HG02981 (cell line): ENCODE results near the gene MAP4K4.

ENCODE experiments used
- ATAC-seq: cut with Tn5 transposase; IDR thresholded peaks from one replicate; pipeline ENCODE4 v1.9.1; 2021; ENCODE audit warnings: mild to moderate bottlenecking, moderate library complexity; ENCODE audit not compliant: unreplicated experiment

Gene MAP4K4

DNA sequence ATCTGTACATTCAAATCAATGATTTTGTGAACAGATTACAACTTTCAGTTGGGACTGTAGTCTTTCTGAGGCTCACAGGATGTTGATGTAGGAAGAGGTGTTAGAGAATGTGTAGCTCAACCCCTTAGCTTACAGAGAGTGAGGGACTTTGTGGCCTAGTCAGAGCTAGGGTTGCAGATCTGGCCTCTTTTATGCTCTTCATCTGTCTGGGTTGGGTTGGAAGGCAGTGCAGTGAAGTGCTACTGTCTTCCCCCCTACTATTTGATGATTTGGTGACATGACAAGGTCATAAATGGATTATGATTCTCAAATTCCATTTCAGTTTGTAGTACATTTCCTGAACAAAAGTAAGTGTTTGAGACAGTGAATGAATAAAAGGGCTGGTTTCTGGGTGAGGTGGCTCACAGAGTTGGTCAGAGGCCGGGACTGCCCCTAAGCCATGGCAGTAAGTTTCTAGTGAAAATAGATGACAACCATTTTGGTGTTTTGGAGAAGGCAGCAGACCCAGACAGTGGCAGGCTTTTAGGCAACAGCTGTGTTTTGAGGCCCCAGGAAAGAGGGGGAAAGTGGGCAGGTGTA lies 21.6 kb downstream of the MAP4K4 start:
- ATAC-seq = no peak

DNA sequence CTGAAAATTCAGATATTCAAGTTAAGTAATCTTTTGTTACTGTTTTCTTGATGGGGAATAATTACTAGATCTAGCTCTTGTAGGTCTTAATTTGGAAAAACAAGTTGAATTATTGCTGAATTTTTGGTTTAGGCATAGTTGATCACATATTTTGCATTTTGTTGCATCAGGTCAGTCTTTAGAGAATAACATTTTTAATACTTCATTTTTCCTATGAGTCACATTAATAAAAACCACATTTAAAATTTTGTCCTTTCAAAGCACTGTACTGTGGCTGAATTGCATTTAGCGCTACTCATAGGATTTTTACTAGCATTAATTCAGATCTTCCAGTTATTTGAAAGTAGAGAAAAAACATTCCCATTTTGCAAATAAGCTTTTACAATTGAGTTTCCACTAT lies 23.2 kb downstream of the MAP4K4 start:
- no peak for ATAC-seq

DNA sequence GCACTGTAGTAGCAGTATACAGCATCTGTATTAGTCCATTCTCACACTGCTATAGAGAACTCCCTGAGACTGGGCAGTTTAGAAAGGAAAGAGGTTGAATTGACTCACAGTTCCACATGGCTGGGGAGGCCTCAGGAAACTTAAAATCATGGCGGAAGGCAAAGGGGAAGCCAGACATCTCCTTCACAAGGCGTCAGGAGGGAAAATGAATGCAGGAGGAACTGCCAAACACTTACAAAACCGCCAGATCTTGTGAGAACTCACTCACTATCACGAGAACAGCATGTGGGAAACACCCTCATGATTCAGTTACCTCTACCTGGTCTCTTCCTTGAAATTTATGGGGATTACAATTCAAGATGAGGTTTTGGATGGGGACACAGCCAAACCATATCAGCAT lies 25.4 kb downstream of the MAP4K4 start:
- ATAC-seq = no peak

GRCh38 chr2:101723371-101724124 lies 26.0 kb downstream of the MAP4K4 start:
- no peak for ATAC-seq

GRCh38 chr2:101724125-101724474 lies 26.6 kb downstream of the MAP4K4 start:
- ATAC-seq = no peak

DNA sequence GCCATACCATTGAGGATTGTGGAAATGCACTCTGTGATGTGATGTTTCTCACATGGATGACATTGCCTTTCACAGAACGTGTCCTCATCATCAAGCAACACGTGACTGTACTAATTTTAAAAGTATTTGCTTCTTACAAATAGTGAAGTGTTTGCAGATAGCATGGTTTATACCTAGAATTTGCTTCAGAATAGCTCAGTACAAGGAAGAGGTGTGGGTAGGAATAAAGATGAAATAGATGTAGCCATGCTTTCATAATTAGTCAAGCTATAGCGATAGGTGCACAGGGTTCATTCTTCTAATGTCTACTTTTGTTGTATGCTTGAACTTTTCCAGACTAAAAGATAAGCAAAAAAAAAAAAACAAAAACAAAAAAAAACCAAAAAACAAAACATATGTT lies 27.5 kb downstream of the MAP4K4 start:
- ATAC-seq = no peak

GRCh38 chr2:101725515-101726192 lies 28.1 kb downstream of the MAP4K4 start:
- ATAC-seq = no peak

GRCh38 chr2:101728865-101729264 lies 31.4 kb downstream of the MAP4K4 start:
- no peak for ATAC-seq

GRCh38 chr2:101729521-101730190 lies 32.1 kb downstream of the MAP4K4 start:
- no peak for ATAC-seq

- no peak for ATAC-seq
These were observed 33.9 kb downstream of the MAP4K4 start for GRCh38 chr2:101731221-101732054.

DNA sequence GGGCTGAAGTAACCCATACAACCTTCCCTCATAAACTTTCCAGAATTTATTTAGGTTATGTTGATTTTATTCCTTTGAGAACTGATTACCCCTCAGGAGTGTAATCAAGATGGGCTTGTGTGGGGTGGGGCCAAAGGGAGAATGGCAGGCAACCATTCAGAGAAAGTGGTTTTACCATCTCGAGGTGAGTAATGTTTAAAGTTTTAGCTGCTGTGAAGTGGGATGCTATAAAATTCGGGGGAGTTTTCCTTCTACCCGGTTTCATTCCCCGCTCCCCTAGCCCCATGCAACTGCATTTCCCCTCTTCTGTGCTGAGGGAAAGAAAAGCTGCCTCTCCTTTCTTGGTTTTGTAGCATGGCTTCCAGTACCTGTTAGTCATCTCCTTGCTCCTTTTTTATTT lies 34.7 kb downstream of the MAP4K4 start:
- no peak for ATAC-seq

GRCh38 chr2:101732773-101733256 lies 35.3 kb downstream of the MAP4K4 start:
- no peak for ATAC-seq

DNA sequence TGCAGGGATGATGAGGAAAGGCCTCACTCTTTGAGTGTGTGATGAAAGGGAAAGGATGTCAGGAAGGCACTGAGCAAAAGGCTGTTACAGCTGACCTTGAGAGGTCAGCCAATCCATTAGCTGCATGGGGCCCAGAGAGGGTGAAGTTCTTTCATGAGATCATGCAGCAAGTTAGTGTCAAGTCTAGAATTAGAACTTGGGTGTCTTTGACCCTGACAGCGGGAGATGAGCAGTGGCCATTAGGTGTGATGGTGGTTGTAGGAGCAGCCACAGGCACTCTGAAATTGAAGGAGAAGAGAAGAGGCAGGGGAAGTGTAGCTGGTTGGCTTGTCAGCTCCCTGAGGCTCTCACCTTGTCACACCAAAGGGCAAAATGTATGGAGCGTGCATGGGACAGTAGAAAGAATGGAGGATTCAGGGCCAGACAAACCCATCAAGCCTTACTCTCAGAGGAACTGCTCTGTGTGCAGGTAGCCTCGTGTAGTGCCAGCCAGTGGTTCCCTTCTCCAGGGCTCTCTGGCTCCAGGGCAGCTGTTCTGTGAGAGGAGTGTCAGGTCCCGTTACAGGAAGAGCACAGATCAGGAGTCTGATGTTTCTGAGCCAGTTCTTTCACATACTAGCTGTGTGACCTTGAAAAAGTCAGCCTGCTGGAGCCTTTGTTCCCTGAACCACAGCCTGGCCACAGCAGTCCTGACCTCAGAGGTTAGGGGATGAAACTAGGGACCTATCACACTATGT lies 35.9 kb downstream of the MAP4K4 start:
- no peak for ATAC-seq

- ATAC-seq = no peak
These were observed 37.1 kb downstream of the MAP4K4 start for GRCh38 chr2:101734505-101735165.

DNA sequence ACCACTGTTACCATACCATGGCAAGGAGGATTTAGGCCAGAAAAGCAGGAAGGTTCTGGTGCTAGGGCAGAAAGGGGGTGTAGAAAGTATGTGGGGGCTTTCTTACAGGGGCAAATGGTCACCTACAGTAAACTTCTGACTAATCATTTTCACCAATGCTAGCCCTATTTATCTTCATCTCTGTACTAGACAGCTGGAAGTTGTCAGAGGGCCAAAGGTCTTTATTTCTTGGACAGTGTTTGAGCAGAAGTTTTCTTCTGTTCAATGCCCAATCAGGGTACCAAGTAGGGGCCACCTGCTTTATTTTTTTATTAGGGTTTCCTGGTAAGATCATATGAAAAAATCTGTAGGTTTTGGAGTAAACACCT lies 37.6 kb downstream of the MAP4K4 start:
- no peak for ATAC-seq

GRCh38 chr2:101736233-101736632 lies 38.7 kb downstream of the MAP4K4 start:
- ATAC-seq = no peak

DNA sequence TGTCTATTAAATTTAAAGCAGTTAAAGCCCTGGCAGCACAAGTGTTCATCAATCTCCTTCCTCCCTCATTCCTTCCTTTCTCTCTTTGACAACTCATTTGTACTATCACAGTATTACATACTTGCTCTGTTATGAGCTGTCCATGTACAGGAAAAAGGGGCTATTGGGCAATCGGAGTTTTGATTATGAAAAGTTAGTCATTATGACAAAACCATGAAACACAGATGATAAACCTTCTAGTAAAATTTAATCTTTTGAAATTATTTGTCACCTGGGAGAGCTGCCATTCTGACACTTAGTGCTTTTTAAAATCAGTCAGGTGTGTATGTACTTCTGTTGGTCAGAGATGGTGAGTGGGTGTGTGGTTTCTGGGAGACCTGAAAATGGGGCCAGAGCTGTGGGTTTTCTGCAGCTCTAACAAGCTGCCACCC lies 39.4 kb downstream of the MAP4K4 start:
- ATAC-seq = no peak

DNA sequence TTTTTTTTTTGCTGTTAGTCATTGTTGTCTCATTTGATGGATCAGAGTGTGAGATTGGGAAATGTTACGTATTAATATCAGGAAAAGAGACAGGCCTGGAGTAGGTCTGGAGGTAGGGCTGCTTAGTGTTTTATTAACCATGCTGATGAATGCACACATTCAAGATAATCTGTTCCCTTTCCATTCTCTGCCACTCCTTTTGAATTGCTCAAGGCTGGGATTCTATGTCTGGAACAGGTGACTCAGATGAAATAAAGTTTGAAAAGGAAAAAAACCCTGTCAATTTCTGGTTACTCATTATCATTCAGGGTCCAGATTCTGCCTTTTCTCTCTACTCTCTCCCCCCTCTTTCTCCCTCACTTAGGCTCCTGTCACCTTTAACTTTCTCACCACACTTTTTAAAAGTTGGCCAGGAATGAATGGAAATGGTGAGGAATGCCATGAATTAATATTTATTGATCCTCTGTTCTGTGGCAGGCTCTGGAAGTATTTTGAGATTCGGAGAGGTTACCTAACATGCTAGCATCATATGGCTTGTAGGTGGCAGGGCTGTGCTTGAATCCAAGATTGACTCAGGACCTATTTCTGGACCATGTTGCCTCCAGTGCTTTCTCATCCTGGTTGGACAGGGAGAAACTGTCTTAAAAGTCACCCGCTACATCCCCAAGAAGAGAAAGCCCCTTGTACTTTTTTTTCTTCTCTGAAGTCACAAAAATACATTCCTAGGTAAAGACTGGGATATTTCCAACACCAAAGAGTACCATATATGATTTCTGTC lies 40.2 kb downstream of the MAP4K4 start:
- ATAC-seq = no peak

GRCh38 chr2:101738649-101739048 lies 41.1 kb downstream of the MAP4K4 start:
- no peak for ATAC-seq
